ENCODE measurements around the gene SCRT2. TPM values are rescaled to one million over a fixed set of nuclear protein-coding genes. Genes with fewer than 3 reads are reported as not detected.

SCRT2 gene
- total and polyA plus RNA-seq, 9 of the 15 experiments (the other 6 are each of a cell fraction or from before 2014, with no cell fraction given), result 0.04 to 0.75 (median 0.13) TPM; not detected in 2

GRCh38 chr20:653590-654416 lies 21.8 kb downstream of the SCRT2 start (continued):
- TF ChIP-seq, protein P1, sequence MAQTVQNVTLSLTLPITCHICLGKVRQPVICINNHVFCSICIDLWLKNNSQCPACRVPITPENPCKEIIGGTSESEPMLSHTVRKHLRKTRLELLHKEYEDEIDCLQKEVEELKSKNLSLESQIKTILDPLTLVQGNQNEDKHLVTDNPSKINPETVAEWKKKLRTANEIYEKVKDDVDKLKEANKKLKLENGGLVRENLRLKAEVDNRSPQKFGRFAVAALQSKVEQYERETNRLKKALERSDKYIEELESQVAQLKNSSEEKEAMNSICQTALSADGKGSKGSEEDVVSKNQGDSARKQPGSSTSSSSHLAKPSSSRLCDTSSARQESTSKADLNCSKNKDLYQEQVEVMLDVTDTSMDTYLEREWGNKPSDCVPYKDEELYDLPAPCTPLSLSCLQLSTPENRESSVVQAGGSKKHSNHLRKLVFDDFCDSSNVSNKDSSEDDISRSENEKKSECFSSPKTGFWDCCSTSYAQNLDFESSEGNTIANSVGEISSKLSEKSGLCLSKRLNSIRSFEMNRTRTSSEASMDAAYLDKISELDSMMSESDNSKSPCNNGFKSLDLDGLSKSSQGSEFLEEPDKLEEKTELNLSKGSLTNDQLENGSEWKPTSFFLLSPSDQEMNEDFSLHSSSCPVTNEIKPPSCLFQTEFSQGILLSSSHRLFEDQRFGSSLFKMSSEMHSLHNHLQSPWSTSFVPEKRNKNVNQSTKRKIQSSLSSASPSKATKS (CRISPR knock-in tag; IDR thresholded peaks at IDR 0.05), result no peak
- TF ChIP-seq ZKSCAN8 (CRISPR knock-in tag; IDR thresholded peaks at IDR 0.05) (peak; percentile 32; the same call in 1 of the 2 replicates), PREB (CRISPR knock-in tag; IDR thresholded peaks at IDR 0.05) (no peak), KAT2B (IDR thresholded peaks at IDR 0.05; ENCODE audit: low read depth, low read length) (no peak), SMARCE1 (IDR thresholded peaks at IDR 0.05) (peak; percentile 69), CTBP1 (IDR thresholded peaks at IDR 0.05; ENCODE audit: borderline replicate concordance) (no peak), POLR2AphosphoS5 (IDR thresholded peaks at IDR 0.05; ENCODE audit: control insufficient read depth, insufficient read depth, low read depth, low read length) (peak; percentile 44; the same call in 1 of the 2 replicates), KDM1A (IDR thresholded peaks at IDR 0.05) (peak; percentile 91 to 97), CBX1 (IDR thresholded peaks at IDR 0.05; ENCODE audit: low read depth) (peak; percentile 80; the same call in 1 of the 2 replicates), RFX7 (CRISPR knock-in tag; IDR thresholded peaks at IDR 0.05) (no peak), ZNF280A (IDR thresholded peaks at IDR 0.05; ENCODE audit: low read depth, partially characterized antibody) (no peak), ZNF12 (CRISPR knock-in tag; IDR thresholded peaks at IDR 0.05) (peak; percentile 90), BCOR (IDR thresholded peaks at IDR 0.05) (peak; percentile 100), ZBTB8A (IDR thresholded peaks at IDR 0.05; ENCODE audit: partially characterized antibody) (no peak), CEBPB (tag; IDR thresholded peaks at IDR 0.05) (peak; percentile 57), PYGO2 (tag; IDR thresholded peaks at IDR 0.05) (no peak), DPF2 (IDR thresholded peaks at IDR 0.05) (peak; percentile 73; the same call in 1 of the 2 replicates)
- TF ChIP-seq, protein P2, sequence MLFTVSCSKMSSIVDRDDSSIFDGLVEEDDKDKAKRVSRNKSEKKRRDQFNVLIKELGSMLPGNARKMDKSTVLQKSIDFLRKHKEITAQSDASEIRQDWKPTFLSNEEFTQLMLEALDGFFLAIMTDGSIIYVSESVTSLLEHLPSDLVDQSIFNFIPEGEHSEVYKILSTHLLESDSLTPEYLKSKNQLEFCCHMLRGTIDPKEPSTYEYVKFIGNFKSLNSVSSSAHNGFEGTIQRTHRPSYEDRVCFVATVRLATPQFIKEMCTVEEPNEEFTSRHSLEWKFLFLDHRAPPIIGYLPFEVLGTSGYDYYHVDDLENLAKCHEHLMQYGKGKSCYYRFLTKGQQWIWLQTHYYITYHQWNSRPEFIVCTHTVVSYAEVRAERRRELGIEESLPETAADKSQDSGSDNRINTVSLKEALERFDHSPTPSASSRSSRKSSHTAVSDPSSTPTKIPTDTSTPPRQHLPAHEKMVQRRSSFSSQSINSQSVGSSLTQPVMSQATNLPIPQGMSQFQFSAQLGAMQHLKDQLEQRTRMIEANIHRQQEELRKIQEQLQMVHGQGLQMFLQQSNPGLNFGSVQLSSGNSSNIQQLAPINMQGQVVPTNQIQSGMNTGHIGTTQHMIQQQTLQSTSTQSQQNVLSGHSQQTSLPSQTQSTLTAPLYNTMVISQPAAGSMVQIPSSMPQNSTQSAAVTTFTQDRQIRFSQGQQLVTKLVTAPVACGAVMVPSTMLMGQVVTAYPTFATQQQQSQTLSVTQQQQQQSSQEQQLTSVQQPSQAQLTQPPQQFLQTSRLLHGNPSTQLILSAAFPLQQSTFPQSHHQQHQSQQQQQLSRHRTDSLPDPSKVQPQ (CRISPR knock-in tag; IDR thresholded peaks at IDR 0.05; ENCODE audit: borderline replicate concordance), result no peak

Data from K562 (cell line).